Measurements from ENCODE around the gene PALLD.

PALLD gene

GRCh38 chr4:168744021-168744420 is 247.2 kb downstream of the PALLD start:
- no peak overlapping the region for H3K4me3 ChIP-seq (ENCODE audit: low read depth, low read length)
- no peak for DNase-seq (ENCODE audit: low read depth)
- TF ChIP-seq MAX (IDR thresholded peaks at IDR 0.05; ENCODE audit: low read depth, low read length) (no peak), CTCF (IDR thresholded peaks at IDR 0.05; ENCODE audit: low read depth, low read length) (no peak), POLR2A (IDR thresholded peaks at IDR 0.05; ENCODE audit: extremely low read depth, insufficient read length) (no peak), MYC (IDR thresholded peaks at IDR 0.05; ENCODE audit: low read depth, low read length) (no peak)

- H3K4me3 ChIP-seq (ENCODE audit: low read depth, low read length), result no peak overlapping the region
- no peak for DNase-seq (ENCODE audit: low read depth)
- TF ChIP-seq CTCF (IDR thresholded peaks at IDR 0.05; ENCODE audit: low read depth, low read length) (no peak), POLR2A (IDR thresholded peaks at IDR 0.05; ENCODE audit: extremely low read depth, insufficient read length) (no peak), MAX (IDR thresholded peaks at IDR 0.05; ENCODE audit: low read depth, low read length) (no peak), MYC (IDR thresholded peaks at IDR 0.05; ENCODE audit: low read depth, low read length) (no peak)
Measured at GRCh38 chr4:168748807-168749206, 252.0 kb downstream of the PALLD start.

GRCh38 chr4:168751263-168752225 is 254.7 kb downstream of the PALLD start:
- TF ChIP-seq MAX (IDR thresholded peaks at IDR 0.05; ENCODE audit: low read depth, low read length) (no peak), POLR2A (IDR thresholded peaks at IDR 0.05; ENCODE audit: extremely low read depth, insufficient read length) (no peak)
- DNase-seq (ENCODE audit: low read depth), result no peak
- H3K4me3 ChIP-seq (ENCODE audit: low read depth, low read length), result no peak overlapping the region

- TF ChIP-seq POLR2A (IDR thresholded peaks at IDR 0.05; ENCODE audit: extremely low read depth, insufficient read length) (no peak), MYC (IDR thresholded peaks at IDR 0.05; ENCODE audit: low read depth, low read length) (no peak), MAX (IDR thresholded peaks at IDR 0.05; ENCODE audit: low read depth, low read length) (no peak), CTCF (IDR thresholded peaks at IDR 0.05; ENCODE audit: low read depth, low read length) (no peak)
- no peak for DNase-seq (ENCODE audit: low read depth)
- H3K4me3 ChIP-seq (ENCODE audit: low read depth, low read length), result no peak overlapping the region
Measured at GRCh38 chr4:168755598-168756477, 259.0 kb downstream of the PALLD start.

GRCh38 chr4:168757500-168757899 is 260.6 kb downstream of the PALLD start:
- TF ChIP-seq CTCF (IDR thresholded peaks at IDR 0.05; ENCODE audit: low read depth, low read length), result no peak
- TF ChIP-seq POLR2A (IDR thresholded peaks at IDR 0.05; ENCODE audit: extremely low read depth, insufficient read length), result no peak
- no peak for TF ChIP-seq MAX (IDR thresholded peaks at IDR 0.05; ENCODE audit: low read depth, low read length)
- TF ChIP-seq MYC (IDR thresholded peaks at IDR 0.05; ENCODE audit: low read depth, low read length), result no peak
- DNase-seq (ENCODE audit: low read depth), result no peak

More at GRCh38 chr4:168757500-168757899, 260.6 kb downstream of the PALLD start:
- no peak overlapping the region for H3K4me3 ChIP-seq (ENCODE audit: low read depth, low read length)
